ENCODE data around the gene VIT.

DNA sequence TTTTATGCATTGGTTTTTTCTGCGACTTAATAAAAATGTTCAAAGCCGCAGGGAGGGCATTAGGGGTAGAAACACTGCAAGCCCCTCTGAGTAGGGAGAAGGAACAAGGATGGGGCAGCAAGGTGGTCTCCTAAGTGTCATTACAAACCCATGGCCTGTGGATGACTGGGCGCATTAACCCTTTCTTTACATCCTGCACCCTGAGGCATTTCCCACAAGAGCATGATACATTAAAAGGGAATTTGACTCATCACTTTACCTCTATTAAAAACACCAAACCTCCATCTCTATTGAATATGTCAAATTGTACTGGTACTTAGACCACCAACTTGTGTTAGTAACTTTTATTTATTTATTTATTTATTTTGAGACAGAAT is 112.5 kb downstream of the VIT start:
- TF ChIP-seq, protein P1, sequence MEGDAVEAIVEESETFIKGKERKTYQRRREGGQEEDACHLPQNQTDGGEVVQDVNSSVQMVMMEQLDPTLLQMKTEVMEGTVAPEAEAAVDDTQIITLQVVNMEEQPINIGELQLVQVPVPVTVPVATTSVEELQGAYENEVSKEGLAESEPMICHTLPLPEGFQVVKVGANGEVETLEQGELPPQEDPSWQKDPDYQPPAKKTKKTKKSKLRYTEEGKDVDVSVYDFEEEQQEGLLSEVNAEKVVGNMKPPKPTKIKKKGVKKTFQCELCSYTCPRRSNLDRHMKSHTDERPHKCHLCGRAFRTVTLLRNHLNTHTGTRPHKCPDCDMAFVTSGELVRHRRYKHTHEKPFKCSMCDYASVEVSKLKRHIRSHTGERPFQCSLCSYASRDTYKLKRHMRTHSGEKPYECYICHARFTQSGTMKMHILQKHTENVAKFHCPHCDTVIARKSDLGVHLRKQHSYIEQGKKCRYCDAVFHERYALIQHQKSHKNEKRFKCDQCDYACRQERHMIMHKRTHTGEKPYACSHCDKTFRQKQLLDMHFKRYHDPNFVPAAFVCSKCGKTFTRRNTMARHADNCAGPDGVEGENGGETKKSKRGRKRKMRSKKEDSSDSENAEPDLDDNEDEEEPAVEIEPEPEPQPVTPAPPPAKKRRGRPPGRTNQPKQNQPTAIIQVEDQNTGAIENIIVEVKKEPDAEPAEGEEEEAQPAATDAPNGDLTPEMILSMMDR (conservative IDR thresholded peaks at IDR 0.05; ENCODE audit: low read length), result no peak
- TF ChIP-seq EZH2phosphoT487 (IDR thresholded peaks at IDR 0.05; ENCODE audit: borderline replicate concordance), result no peak

Data from Loucy (cell line).